Activated CD4-positive, CD25-positive, alpha-beta regulatory T cell (primary cell): ENCODE measurements around the gene RFESD.
"Not testable (repeated sequence)": the region's sequence is repeated elsewhere in the genome, so short reads cannot be mapped to it uniquely, and the experiment has no call there.

ENCODE experiments used
- DNase-seq, 4 experiments: peaks; one replicate each; lab custom pipeline; 2025; lab: John Stamatoyannopoulos, UW

Gene RFESD

GRCh38 chr5:95628933-95629332 lies 17.6 kb upstream of the RFESD start:
- no peak for DNase-seq

DNA sequence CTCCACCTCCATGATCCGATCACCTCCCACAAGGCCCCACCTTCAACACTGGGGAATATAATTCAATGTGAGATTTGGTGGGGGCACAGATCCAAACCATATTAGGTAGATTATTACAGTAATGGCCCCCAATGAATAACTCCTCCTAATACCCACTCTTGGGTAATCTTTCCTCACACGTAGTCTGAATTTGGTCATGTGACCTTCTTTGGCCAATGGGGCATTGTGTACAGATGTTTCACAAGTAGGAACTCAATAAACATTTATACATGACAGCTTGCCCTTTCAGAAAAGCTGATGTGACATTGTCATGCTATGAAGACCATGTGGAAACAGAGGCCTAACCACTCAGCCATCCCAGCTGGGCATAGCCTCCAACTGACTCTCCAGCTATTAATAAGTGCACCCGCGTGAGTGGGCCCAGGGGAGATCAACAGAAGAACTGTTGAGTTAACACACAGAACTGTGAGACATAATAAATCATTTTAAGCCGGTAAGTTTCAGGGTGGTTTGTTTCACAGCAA lies 16.1 kb upstream of the RFESD start:
- no peak for DNase-seq

GRCh38 chr5:95631255-95631958 lies 15.2 kb upstream of the RFESD start:
- no peak for DNase-seq

DNA sequence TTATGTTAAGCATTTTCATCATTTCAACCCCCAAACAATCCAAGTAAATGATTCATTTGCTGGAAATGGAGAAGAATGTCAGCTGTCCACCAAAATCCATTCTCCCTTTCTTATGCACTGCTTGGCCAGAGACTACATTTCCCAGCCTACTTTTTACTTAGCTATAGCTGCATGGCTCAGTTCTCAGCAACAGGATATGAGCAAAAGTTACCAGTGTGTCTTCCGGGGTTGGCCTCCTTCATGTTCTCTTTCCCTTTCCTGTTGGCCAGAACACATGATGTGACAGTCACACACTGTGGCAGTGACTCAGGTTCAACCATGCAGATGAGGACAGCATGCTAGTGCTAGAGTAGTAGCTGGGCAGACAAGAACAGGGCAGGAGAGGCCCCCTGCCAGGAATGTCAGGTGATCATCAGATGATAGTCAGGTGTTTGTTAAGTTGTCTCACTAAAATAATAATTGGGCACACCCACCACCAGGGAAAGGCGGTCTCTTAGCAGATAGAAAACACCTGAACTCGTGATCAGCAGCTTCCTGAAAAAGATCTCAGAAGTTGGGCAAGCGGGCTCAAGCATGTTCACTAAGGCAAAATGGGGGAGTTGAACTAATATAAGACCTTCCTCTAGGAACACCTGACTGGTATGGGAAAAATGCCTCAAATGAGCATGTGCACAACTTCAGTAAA lies 14.4 kb upstream of the RFESD start:
- peak; percentile 12 to 32 (median 20) for DNase-seq

GRCh38 chr5:95632942-95633341 lies 13.6 kb upstream of the RFESD start:
- DNase-seq = not testable (repeated sequence)

DNA sequence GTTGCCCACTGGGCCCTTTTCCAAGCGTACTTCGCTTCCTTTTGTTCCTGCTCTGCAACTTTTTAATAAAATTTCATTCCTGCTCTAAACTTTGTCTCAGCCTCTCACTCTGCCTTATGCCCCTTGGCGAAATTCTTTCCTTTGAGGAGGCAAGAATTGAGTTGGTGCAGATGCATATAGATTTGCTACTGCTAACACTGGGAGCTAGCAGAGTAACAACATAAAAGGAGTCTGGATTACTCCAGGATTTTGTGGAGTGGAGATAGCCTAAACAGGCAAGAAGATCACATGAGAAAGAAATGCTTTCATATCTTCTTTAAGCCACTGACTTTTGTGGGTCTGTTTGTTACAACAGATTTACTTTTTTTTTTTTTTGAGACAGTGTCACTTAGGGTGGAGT lies 12.9 kb upstream of the RFESD start:
- DNase-seq = no peak

GRCh38 chr5:95634081-95634480 lies 12.5 kb upstream of the RFESD start:
- no peak for DNase-seq

GRCh38 chr5:95638632-95639031 lies 7.9 kb upstream of the RFESD start:
- no peak for DNase-seq

- no peak for DNase-seq
Observed at GRCh38 chr5:95641741-95642220, 4.8 kb upstream of the RFESD start.

DNA sequence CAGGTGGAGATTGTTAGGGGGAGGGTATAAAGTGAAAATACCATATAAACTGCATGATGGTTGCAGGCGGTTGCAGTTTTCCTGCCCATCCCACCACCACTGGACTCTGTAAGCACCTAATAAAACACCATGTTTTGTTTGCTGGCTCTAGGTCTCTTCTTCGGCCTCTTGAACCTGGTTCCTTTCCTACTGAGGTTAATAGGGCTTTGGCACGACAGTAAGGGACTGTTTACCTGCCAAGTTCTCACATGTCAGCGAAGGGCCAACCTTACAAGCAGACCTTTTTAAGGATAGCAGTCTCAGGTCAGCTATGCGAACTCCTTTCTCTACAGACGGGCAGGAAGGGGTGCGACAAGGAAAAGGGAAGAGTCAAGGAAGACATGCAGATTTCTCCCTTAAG lies 3.4 kb upstream of the RFESD start:
- no peak for DNase-seq

DNA sequence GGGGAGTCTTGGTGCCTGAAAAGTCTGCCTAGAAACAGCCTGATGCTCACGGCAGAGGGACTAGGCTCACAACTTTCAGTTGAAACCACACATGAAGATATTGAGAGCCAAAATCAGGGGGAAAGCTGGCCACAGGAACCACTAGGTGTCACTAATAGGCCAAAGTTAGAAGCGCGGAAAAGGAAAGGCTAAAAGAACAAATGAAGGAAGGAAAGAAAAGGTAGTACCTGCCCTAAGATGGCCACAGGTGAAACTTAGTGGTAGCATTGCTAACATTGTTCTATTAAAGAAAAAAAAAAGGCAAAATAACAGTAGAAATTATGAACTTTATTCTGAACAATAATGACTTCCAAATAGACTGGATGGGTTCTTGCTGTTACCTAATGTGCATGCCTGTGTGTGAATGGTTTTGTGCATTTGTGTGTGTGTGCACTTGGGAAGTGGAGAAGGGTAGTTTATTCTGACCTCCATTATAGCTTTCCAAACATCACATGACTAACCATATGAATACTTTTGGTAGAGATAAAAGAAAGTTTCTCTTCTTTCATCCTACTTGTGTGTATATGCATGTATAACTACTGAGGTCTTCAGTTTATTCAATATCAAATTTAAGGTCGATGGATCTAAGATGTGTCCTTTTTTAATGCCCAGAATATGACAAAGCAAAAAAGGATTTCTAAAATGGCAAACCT lies 2.1 kb upstream of the RFESD start:
- no peak for DNase-seq

DNA sequence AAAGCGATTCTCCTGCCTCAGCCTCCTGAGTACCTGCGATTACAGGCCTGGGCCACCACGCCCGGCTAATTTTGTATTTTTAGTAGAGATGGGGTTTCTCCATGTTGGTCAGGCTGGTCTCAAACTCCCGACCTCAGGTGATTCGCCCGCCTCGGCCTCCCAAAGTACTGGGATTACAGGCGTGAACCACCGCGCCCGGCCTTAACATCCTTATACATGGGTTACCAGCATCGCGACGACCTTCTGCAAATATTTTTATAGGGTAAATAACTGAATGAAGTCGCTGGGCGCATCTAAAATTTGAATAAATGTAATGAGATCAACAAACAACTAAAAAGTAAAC lies 380 bp upstream of the RFESD start:
- DNase-seq = not testable (repeated sequence)

- no peak for DNase-seq
Observed at GRCh38 chr5:95647886-95648860, 1.6 kb downstream of the RFESD start.

DNA sequence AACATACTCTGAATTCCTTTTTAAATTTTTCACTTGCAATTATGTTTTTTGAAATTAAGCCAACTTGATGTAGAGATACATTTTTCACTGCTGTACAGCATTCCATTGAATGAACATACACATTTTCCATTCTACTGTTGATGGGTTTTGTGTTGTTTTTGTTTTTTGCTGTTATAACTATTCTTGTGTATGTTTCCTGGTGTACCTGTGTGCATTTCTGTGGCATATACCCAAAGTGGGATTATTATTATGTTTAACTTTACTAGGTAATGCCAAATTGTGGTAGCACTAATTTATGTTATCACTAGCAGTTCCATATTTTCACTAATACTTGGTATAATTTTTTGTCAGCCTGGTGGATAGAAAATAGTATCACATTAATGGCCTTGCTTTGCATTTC lies 2.7 kb downstream of the RFESD start:
- DNase-seq = no peak

DNA sequence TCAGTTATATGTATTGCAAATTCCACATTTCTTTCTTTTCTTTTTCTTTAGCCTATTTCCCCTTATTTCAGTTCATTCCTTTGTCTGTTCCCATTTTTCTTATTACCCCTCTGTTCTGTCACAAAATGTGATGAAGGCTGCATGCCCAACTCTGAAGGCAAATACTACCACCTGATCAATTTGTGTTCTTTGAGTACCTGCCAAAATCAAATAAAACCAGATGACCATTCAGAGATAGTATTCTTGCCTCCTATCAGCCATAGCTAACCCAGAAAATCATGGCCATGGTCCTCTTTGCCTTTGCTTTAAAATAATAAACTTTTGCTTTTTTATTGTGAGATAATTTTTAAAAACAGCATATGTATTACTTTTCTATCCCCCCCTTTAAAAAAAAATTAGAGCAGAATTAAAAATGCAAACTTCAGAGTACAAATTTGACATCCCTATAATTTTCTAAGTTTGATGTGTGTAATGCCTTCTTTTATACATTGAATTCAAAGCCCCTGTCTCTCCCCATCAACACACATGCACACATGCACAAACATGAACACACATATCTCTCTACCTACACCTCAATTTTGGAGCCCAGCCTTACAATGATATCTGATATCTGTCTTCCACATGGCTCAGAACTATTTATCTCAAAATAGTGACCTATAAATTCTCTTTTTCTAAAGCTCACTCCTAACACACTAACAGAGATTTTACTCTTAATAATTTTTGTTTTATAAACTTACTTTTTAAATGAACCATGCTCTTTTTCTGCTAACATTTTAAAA lies 3.5 kb downstream of the RFESD start:
- DNase-seq = no peak

DNA sequence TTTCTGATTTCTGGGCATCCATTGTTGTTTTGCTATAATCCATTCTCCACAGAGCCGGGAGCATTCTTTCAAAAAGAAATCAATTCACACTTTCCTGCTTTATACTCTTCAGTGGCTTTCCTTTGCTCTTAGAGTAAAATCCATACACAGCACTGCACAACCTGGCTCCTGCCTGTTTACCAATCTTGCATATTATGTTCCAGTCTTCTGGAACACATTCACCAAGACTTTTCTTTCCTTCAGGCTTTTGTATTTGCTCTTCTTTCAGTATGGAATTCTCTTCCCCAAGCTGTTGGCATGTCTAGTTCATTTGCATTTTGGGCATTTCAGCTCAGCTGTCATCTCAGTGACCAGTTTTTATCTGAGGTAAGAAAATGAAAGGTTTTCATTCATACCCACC lies 6.3 kb downstream of the RFESD start:
- DNase-seq = no peak

- DNase-seq = no peak
Observed at GRCh38 chr5:95654196-95654595, 7.6 kb downstream of the RFESD start.

DNA sequence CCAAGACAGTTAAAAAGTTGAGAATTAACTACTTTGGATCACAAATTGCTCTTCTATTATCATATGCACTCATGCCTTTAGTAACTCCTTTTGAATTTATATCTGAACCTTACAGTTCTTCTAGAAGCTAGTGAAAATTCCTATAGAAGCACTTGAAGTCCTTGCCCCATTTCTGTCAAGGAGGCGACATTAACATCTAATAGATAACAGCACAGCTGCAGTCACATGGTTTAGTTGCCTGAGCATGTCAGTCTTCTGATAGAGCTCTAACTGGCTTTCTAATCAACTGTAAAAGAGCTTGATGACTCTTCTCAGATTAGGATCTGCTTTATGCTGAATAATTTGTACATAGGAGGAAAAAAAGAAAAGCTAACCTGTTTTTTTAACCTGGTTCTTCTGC lies 9.0 kb downstream of the RFESD start:
- DNase-seq = no peak

DNA sequence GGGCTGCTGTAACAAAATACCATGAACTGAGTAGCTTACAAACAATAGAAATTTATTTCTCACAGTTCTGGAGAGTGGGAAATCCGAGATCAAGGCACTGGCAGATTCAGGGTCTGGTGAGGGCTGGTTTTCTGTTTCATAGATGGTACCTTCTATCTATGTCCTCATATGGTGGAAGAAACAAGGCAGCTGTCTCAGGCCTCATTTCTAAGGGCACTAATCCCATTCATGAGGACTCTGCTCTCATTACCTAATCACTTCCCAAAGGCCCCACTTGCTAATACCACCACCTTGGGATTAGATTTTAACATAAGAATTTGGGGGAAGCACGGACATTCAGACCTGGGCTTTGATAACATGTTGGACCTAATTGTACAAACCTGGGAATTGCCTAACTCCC lies 13.5 kb downstream of the RFESD start:
- no peak for DNase-seq

DNA sequence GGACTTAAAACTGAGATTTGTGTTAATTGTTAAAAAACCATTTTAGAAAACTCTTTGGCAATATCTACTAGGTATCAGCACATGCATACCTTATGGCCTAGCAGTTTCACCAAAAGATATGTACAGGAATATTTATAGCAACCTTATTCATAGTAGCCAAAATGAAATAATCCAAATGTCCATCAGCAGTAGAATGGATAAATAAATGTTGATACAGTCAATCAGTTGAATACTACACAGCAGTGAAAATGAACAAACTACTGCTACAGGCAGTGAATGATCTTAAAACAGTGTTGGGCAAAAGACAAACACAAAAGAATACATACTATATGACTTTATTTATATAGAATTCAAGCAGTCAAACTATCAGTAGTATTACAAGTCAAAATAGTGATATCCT lies 16.4 kb downstream of the RFESD start:
- no peak for DNase-seq

- no peak for DNase-seq
Observed at GRCh38 chr5:95664204-95664786, 17.7 kb downstream of the RFESD start.
